KBM-7 (cell line): ENCODE measurements around the gene ASTE1.
"Not testable (repeated sequence)": the region's sequence is repeated elsewhere in the genome, so short reads cannot be mapped to it uniquely, and the experiment has no call there.

ENCODE experiments used
- DNase-seq: peaks from one replicate; pipeline ENCODE4 v3.0.0-alpha.2; 2015
- in situ Hi-C: fragments of 300-500 bp; cut with MboI; formaldehyde crosslinking; loops from 2 replicates; pipeline ENCODE4 v1.14.3; 2020; ENCODE audit warnings: low sequenced_read_pairs, low pct_unique_long_range_greater_than_20kb, mixed read lengths

ASTE1 gene

GRCh38 chr3:131020122-131020693 lies 6.4 kb downstream of the ASTE1 start:
- DNase-seq: peak; percentile 83
- in situ Hi-C loops: no loop called here

GRCh38 chr3:131018970-131019369 lies 7.7 kb downstream of the ASTE1 start:
- in situ Hi-C loops: no loop called here
- no peak for DNase-seq

GRCh38 chr3:131009698-131010097 lies 16.9 kb downstream of the ASTE1 start:
- no peak for DNase-seq
- in situ Hi-C loops: no loop called here

GRCh38 chr3:131008326-131008725 lies 18.3 kb downstream of the ASTE1 start:
- in situ Hi-C loops: no loop called here
- DNase-seq: no peak

GRCh38 chr3:131007782-131008181 lies 18.8 kb downstream of the ASTE1 start:
- in situ Hi-C loops: no loop called here
- DNase-seq: no peak

- in situ Hi-C loops: no loop called here
- DNase-seq: no peak
Measured at GRCh38 chr3:131007256-131007655, 19.4 kb downstream of the ASTE1 start.

GRCh38 chr3:131004603-131005002 lies 22.0 kb downstream of the ASTE1 start:
- DNase-seq: no peak
- in situ Hi-C loops: no loop called here

- in situ Hi-C loops: no loop called here
- no peak for DNase-seq
Measured at GRCh38 chr3:131001071-131001470, 25.6 kb downstream of the ASTE1 start.

- in situ Hi-C loops: no loop called here
Measured at GRCh38 chr3:130997289-130997688, 29.3 kb downstream of the ASTE1 start.

GRCh38 chr3:130992344-130992743 lies 34.3 kb downstream of the ASTE1 start:
- no peak for DNase-seq
- in situ Hi-C loops: no loop called here

More at GRCh38 chr3:130997289-130997688, 29.3 kb downstream of the ASTE1 start:
- DNase-seq: no peak

GRCh38 chr3:130991126-130991525 lies 35.5 kb downstream of the ASTE1 start:
- in situ Hi-C loops: no loop called here
- DNase-seq: no peak

GRCh38 chr3:130990282-130990681 lies 36.3 kb downstream of the ASTE1 start:
- in situ Hi-C loops: no loop called here
- DNase-seq: no peak

GRCh38 chr3:130981469-130981868 lies 45.2 kb downstream of the ASTE1 start:
- no peak for DNase-seq
- in situ Hi-C loops: no loop called here

- in situ Hi-C loops: no loop called here
- DNase-seq: no peak
Measured at GRCh38 chr3:130979117-130979516, 47.5 kb downstream of the ASTE1 start.

GRCh38 chr3:130976706-130977105 lies 49.9 kb downstream of the ASTE1 start:
- in situ Hi-C loops: no loop called here

GRCh38 chr3:130975251-130975650 lies 51.4 kb downstream of the ASTE1 start:
- in situ Hi-C loops: no loop called here
- no peak for DNase-seq

More at GRCh38 chr3:130976706-130977105, 49.9 kb downstream of the ASTE1 start:
- DNase-seq: no peak

GRCh38 chr3:130974201-130974600 lies 52.4 kb downstream of the ASTE1 start:
- DNase-seq: no peak

GRCh38 chr3:130973406-130973805 lies 53.2 kb downstream of the ASTE1 start:
- DNase-seq: no peak
- in situ Hi-C loops: no loop called here

More at GRCh38 chr3:130974201-130974600, 52.4 kb downstream of the ASTE1 start:
- in situ Hi-C loops: no loop called here

GRCh38 chr3:130972592-130972991 lies 54.0 kb downstream of the ASTE1 start:
- in situ Hi-C loops: not testable (repeated sequence)

GRCh38 chr3:130971208-130971607 lies 55.4 kb downstream of the ASTE1 start:
- DNase-seq: no peak
- in situ Hi-C loops: no loop called here

More at GRCh38 chr3:130972592-130972991, 54.0 kb downstream of the ASTE1 start:
- not testable (repeated sequence) for DNase-seq

- no peak for DNase-seq
- in situ Hi-C loops: no loop called here
Measured at GRCh38 chr3:130969621-130970020, 57.0 kb downstream of the ASTE1 start.
